HepG2 (cell line): ENCODE results near the gene TCN2. TPM values are rescaled to one million over a fixed set of nuclear protein-coding genes. Genes with fewer than 3 reads are reported as not detected.

Experiments
- ATAC-seq: fragments of 200-7000 bp; cut with Tn5 transposase; 3 replicates; pipeline ENCODE4 v1.9.1; 2020; ENCODE audit warnings: mild to moderate bottlenecking, moderate library complexity
- BruUV-seq: library from RNA; stranded (reverse); fragments of 400-500 nt; replicated peaks from 2 replicates; lab custom pipeline; 2021; lab: Mats Ljungman, UMichigan
- CTCF ChIA-PET: fragments of 300-600 bp; formaldehyde crosslinking; extraction: SDS; loops from one replicate; lab custom pipeline; 2021; ENCODE audit warnings: low total read pairs, inconsistent platforms, low intra/inter-chr PET ratio; lab: Yijun Ruan, JAX
- POLR2A ChIA-PET: fragments of 350-600 bp; sonication (Branson Sonifier 250); formaldehyde crosslinking; loops from one replicate; lab custom pipeline; 2020; ENCODE audit warnings: antibody characterized with exemption, inconsistent platforms; lab: Yijun Ruan, JAX
- DNase-seq: peaks from one replicate; pipeline ENCODE4 v3.0.0-alpha.2; 2015; ENCODE audit warnings: low spot score
- FAIRE-seq: peaks from 3 replicates; lab custom pipeline; 2011; peaks lifted over from hg19 to GRCh38; lab: Jason Lieb, UNC
- H2AFZ ChIP-seq: one replicate; pipeline ENCODE4 v1.6.1; 2011; ENCODE audit warnings: low read length, inconsistent platforms
- H3K27ac ChIP-seq: fragments of 300-600 bp; 3 replicates; pipeline ENCODE4 v1.8.0; 2011; ENCODE audit warnings: mixed run types, mild to moderate bottlenecking, mixed read lengths, low read length, inconsistent platforms; ENCODE audit not compliant: insufficient read depth; ENCODE audit errors: extremely low read length
- H3K27me3 ChIP-seq, 2 experiments: fragments of 200-600 bp in 1 of 2; 2 replicates in 1 of 2; 3 replicates in 1 of 2; pipeline versions ENCODE4 v1.6.0 to v1.8.0; 2011; ENCODE audit warnings: low read length in 2 of 2, mild to moderate bottlenecking in 2 of 2, moderate library complexity in 2 of 2, inconsistent platforms in 1 of 2; ENCODE audit not compliant: insufficient read depth in 2 of 2, control insufficient read depth in 1 of 2
- H3K36me3 ChIP-seq, 2 experiments: fragments of 200-600 bp in 1 of 2; replicated peaks in 1 of 2; 2 replicates in 1 of 2; 3 replicates in 1 of 2; pipeline versions ENCODE4 v1.5.1 to v1.8.0; 2011; ENCODE audit warnings: low read length in 2 of 2, inconsistent platforms in 1 of 2; ENCODE audit not compliant: insufficient read depth in 2 of 2, control insufficient read depth in 1 of 2
- H3K4me1 ChIP-seq: 2 replicates; pipeline ENCODE4 v1.5.1; 2012; ENCODE audit warnings: low read length, inconsistent platforms; ENCODE audit not compliant: insufficient read depth
- H3K4me2 ChIP-seq: 2 replicates; pipeline ENCODE4 v1.6.0; 2011; ENCODE audit warnings: low read depth, low read length, inconsistent platforms
- H3K4me3 ChIP-seq, 3 experiments: fragments of 200-600 bp in 1 of 3; sonication (generic), shearing (Covaris generic) in 1 of 3; replicated peaks in 1 of 3; 2 replicates each; pipeline ENCODE4 v1.5.1; 2011 to 2016; ENCODE audit warnings: low read length in 3 of 3, inconsistent platforms in 2 of 3, low read depth in 2 of 3, mild to moderate bottlenecking in 2 of 3, control low read depth in 1 of 3, mixed read lengths in 1 of 3; ENCODE audit not compliant: insufficient read depth in 1 of 3
- H3K79me2 ChIP-seq: one replicate; pipeline ENCODE4 v1.6.1; 2011; ENCODE audit warnings: low read length, inconsistent platforms; ENCODE audit not compliant: insufficient read depth
- H3K9ac ChIP-seq: 2 replicates; pipeline ENCODE4 v1.6.0; 2011; ENCODE audit warnings: mild to moderate bottlenecking, low read depth, low read length, inconsistent platforms; ENCODE audit not compliant: insufficient read depth
- H3K9me3 ChIP-seq: 2 replicates; pipeline ENCODE4 v1.5.1; 2012; ENCODE audit warnings: mild to moderate bottlenecking, low read length
- H4K20me1 ChIP-seq: 2 replicates; pipeline ENCODE4 v1.6.0; 2011; ENCODE audit warnings: inconsistent platforms, mild to moderate bottlenecking, low read length, moderate library complexity; ENCODE audit not compliant: insufficient read depth
- ATF7 ChIP-seq, 2 experiments: fragments of 450-650 bp in 1 of 2; sonication (generic) in 1 of 2; formaldehyde crosslinking in 1 of 2; IDR thresholded peaks; 2 replicates each; pipeline versions ENCODE4 v1.4.0 to v1.6.1; 2016 to 2020; ENCODE audit warnings: antibody characterized with exemption in 1 of 2, mild to moderate bottlenecking in 1 of 2, missing genetic modification reagents in 1 of 2
- ATM ChIP-seq: fragments of 450-650 bp; IDR thresholded peaks from 2 replicates; pipeline ENCODE4 v1.7.1; 2017; ENCODE audit warnings: mild to moderate bottlenecking, borderline replicate concordance
- FOXK2 ChIP-seq: fragments of 450-650 bp; IDR thresholded peaks from 2 replicates; pipeline ENCODE4 v1.6.1; 2016
- KDM4B ChIP-seq: sonication (generic); formaldehyde crosslinking; IDR thresholded peaks from 2 replicates; pipeline ENCODE4 v1.4.0; 2020; ENCODE audit warnings: missing genetic modification reagents
- MTA1 ChIP-seq: sonication (generic); formaldehyde crosslinking; IDR thresholded peaks from 2 replicates; pipeline ENCODE4 v1.4.0; 2020; ENCODE audit warnings: missing genetic modification reagents, mild to moderate bottlenecking, borderline replicate concordance
- STAG1 ChIP-seq: sonication (generic); formaldehyde crosslinking; IDR thresholded peaks from 2 replicates; pipeline ENCODE4 v1.4.0; 2020; ENCODE audit warnings: missing genetic modification reagents
- ZFP36 ChIP-seq: fragments of 150-350 bp; IDR thresholded peaks from 2 replicates; pipeline ENCODE4 v1.6.1; 2018; ENCODE audit warnings: borderline replicate concordance, low read length, low read depth; ENCODE audit not compliant: partially characterized antibody
- ZNF230 ChIP-seq: sonication (generic); formaldehyde crosslinking; IDR thresholded peaks from 2 replicates; pipeline ENCODE4 v1.4.0; 2020; ENCODE audit warnings: mild to moderate bottlenecking, missing genetic modification reagents
- WGBS: methylation state at CpG from one replicate; pipeline ENCODE4 v1.1.6; 2017; ENCODE audit warnings: low lambda C conversion rate; 5-methylcytosine and 5-hydroxymethylcytosine counted together
- in situ Hi-C: cut with HindIII; loops from 2 replicates; pipeline ENCODE4 v1.10.0; 2017; ENCODE audit warnings: low pct_unique_long_range_greater_than_20kb; ENCODE audit not compliant: extremely low pct_ligation_motif_present
- intact Hi-C: fragments of 100-400 bp; cut with micrococcal nuclease; formaldehyde crosslinking; loops from one replicate; pipeline ENCODE4 v1.10.0; 2022; ENCODE audit not compliant: unreplicated experiment
- polyA plus RNA-seq, 8 experiments: library from polyadenylated mRNA; depleted of rRNA in 3 of 8; stranded (reverse) in 7 of 8; unstranded in 1 of 8; fragments of >200 nt; fragmentation: Illumina TruSeq in 4 of 8; extraction: Trizol in 4 of 8; gene quantifications; 2 replicates each; pipeline versions ENCODE4 v1.2.1 to v1.2.3, GENCODE V29; 2011 to 2016; ENCODE audit warnings: low read depth in 4 of 8, missing spikeins in 1 of 8, mixed read lengths in 1 of 8; ENCODE audit not compliant: insufficient read depth in 1 of 8
- total RNA-seq, 5 experiments: library from RNA; depleted of rRNA; stranded (reverse); fragments of >200 nt; fragmentation: Illumina TruSeq; extraction: Trizol; gene quantifications; 2 replicates each; pipeline ENCODE4 v1.2.3, GENCODE V29; 2016; ENCODE audit warnings: low read depth in 1 of 5
- TF ChIP-seq, protein P1 (sequence below): sonication (generic); formaldehyde crosslinking; IDR thresholded peaks from 2 replicates; pipeline ENCODE4 v1.4.0; 2020; ENCODE audit warnings: missing genetic modification reagents
- TF ChIP-seq, protein P2 (sequence below): sonication (generic); formaldehyde crosslinking; IDR thresholded peaks from 2 replicates; pipeline ENCODE4 v1.4.0; 2020; ENCODE audit warnings: missing genetic modification reagents

TCN2 gene
- total and polyA plus RNA-seq, 2 of the 13 experiments (the other 11 are each of a cell fraction or from before 2014, with no cell fraction given), result 0.29 to 0.31 TPM

DNA sequence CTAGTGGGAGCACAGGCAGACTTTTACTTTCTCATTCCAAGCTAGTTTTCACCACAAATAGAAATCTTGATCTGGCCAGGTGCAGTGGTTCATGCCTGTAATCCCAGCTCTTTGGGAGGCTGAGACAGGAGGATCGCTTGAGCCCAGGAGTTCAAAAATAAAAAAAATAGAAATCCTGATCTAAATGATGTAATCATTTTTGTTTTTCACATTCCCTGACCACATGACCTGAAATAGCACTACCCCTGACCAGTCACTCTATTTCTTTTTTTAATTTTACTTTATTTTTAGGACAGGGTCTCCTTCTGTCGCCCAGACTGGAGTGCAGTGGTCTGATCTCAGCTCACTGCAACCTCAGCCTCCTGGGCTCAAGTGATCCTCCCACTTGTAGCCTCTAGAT, 2.3 kb upstream of the TCN2 start:
- Histone ChIP-seq H3K27me3 (peaks cover 0 to 16% of the 10 kb centered on the region in 2 experiments; a peak in 3 of 5 replicates), H3K9me3 (no peaks in the 10 kb centered on the region), H3K79me2 (no peaks in the 10 kb centered on the region), H3K4me2 (no peak overlapping the region), H3K36me3 (no peaks in the 10 kb centered on the region), H3K9ac (no peak overlapping the region), H3K27ac (no peak overlapping the region), H3K4me3 (no peak overlapping the region), H3K4me1 (peaks cover 38% of the 10 kb centered on the region), H4K20me1 (no peaks in the 10 kb centered on the region), H2AFZ (no peak overlapping the region)
- BruUV-seq, result no TSS peak
- CTCF ChIA-PET, result no interaction called here
- ATAC-seq (no peak), DNase-seq (no peak), FAIRE-seq (no peak)
- intact Hi-C loops (no loop called here), in situ Hi-C loops (no loop called here)
- TF ChIP-seq ATF7 (IDR thresholded peaks at IDR 0.05) (peak; percentile 57), ATF7 (CRISPR knock-in tag; IDR thresholded peaks at IDR 0.05) (no peak), ZFP36 (no peak)
- POLR2A ChIA-PET, result no interaction called here
- 85% methylated on average over 2 of the region's 2 CpGs for WGBS

DNA sequence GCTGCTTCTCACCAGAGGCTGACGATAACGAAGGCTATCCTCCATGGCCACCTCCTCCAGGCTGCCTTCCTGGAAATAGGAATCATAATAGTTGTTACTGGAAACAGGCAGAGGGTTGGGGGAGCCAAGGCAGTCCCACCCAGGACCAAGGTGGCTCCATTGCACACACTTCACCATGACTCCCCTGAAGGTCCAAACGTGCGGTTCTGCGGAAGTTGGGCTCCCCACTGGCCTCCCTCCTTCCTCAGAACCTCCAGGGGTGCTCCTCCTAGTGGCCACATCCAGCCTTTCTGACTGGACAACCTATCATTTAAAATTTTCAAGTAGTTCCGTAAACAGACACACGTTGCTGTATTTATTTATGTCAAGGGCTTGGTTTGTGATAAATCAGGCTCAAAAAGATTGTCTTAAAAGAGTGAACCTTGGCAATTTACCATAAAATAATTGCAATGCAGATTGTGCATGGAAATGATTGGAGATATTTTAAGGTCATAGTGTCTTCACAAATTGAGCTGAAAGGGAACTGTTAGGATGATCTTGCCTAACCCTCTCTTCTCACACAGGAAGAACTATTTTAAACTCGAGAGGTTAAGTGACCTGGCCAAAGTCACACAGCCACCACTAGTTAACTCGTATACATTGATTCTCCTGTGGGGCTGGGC, 1.4 kb upstream of the TCN2 start:
- Histone ChIP-seq H2AFZ (no peak overlapping the region), H3K79me2 (no peaks in the 10 kb centered on the region), H3K27me3 (peaks cover 0 to 13% of the 10 kb centered on the region in 2 experiments; a peak in 3 of 5 replicates), H3K4me2 (peak overlapping the region; percentile 100), H4K20me1 (no peaks in the 10 kb centered on the region), H3K9me3 (no peaks in the 10 kb centered on the region), H3K36me3 (no peaks in the 10 kb centered on the region), H3K9ac (no peak overlapping the region), H3K4me3 (no peak overlapping the region; a peak in 1 of 6 replicates), H3K4me1 (peaks cover 38% of the 10 kb centered on the region), H3K27ac (no peak overlapping the region)
- FAIRE-seq, result peak; percentile 62
- CTCF ChIA-PET, result no interaction called here
- POLR2A ChIA-PET, result interaction anchor here (2.3 kb wide), 1 partner anchor 14 kb away, joined by 10 read pairs; the partner anchor contains the start of gene PES1
- BruUV-seq, result no TSS peak
- WGBS, result 17% methylated on average over 9 of the region's 9 CpGs
- in situ Hi-C loops (no loop called here), intact Hi-C loops (no loop called here)
- ATAC-seq, result peak; percentile 41
- DNase-seq, result peak; percentile 44
- no peak for TF ChIP-seq ZNF230 (CRISPR knock-in tag)
- TF ChIP-seq, protein P1, sequence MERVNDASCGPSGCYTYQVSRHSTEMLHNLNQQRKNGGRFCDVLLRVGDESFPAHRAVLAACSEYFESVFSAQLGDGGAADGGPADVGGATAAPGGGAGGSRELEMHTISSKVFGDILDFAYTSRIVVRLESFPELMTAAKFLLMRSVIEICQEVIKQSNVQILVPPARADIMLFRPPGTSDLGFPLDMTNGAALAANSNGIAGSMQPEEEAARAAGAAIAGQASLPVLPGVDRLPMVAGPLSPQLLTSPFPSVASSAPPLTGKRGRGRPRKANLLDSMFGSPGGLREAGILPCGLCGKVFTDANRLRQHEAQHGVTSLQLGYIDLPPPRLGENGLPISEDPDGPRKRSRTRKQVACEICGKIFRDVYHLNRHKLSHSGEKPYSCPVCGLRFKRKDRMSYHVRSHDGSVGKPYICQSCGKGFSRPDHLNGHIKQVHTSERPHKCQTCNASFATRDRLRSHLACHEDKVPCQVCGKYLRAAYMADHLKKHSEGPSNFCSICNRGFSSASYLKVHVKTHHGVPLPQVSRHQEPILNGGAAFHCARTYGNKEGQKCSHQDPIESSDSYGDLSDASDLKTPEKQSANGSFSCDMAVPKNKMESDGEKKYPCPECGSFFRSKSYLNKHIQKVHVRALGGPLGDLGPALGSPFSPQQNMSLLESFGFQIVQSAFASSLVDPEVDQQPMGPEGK, result peak; percentile 15; the same call in 1 of the 2 replicates
- TF ChIP-seq STAG1 (CRISPR knock-in tag), result peak; percentile 38
- TF ChIP-seq FOXK2, result peak; percentile 46; the same call in 1 of the 2 replicates
- TF ChIP-seq ATM, result no peak
- TF ChIP-seq KDM4B (CRISPR knock-in tag), result 0 out of 2 replicates have a peak, but pooled peaks have one; percentile 20
- TF ChIP-seq, protein P2, sequence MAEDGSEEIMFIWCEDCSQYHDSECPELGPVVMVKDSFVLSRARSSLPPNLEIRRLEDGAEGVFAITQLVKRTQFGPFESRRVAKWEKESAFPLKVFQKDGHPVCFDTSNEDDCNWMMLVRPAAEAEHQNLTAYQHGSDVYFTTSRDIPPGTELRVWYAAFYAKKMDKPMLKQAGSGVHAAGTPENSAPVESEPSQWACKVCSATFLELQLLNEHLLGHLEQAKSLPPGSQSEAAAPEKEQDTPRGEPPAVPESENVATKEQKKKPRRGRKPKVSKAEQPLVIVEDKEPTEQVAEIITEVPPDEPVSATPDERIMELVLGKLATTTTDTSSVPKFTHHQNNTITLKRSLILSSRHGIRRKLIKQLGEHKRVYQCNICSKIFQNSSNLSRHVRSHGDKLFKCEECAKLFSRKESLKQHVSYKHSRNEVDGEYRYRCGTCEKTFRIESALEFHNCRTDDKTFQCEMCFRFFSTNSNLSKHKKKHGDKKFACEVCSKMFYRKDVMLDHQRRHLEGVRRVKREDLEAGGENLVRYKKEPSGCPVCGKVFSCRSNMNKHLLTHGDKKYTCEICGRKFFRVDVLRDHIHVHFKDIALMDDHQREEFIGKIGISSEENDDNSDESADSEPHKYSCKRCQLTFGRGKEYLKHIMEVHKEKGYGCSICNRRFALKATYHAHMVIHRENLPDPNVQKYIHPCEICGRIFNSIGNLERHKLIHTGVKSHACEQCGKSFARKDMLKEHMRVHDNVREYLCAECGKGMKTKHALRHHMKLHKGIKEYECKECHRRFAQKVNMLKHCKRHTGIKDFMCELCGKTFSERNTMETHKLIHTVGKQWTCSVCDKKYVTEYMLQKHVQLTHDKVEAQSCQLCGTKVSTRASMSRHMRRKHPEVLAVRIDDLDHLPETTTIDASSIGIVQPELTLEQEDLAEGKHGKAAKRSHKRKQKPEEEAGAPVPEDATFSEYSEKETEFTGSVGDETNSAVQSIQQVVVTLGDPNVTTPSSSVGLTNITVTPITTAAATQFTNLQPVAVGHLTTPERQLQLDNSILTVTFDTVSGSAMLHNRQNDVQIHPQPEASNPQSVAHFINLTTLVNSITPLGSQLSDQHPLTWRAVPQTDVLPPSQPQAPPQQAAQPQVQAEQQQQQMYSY (CRISPR knock-in tag), result no peak
- TF ChIP-seq ZFP36, result peak; percentile 19
- TF ChIP-seq MTA1 (CRISPR knock-in tag), result no peak
